ENCODE results near the gene CRB2.

GRCh38 chr9:123361731-123362510, 5.9 kb downstream of the CRB2 start:
- TF ChIP-seq CTCF (IDR thresholded peaks at IDR 0.05), result no peak
- no peak for TF ChIP-seq POLR2A (IDR thresholded peaks at IDR 0.05)

All from body of pancreas (tissue), 4 donors.